HepG2 (cell line): Measurements from ENCODE around the gene ERLIN1. TPM values are rescaled to one million over a fixed set of nuclear protein-coding genes. Genes with fewer than 3 reads are reported as not detected.
A peak's percentile ranks its signal among the peaks of the same experiment; 100 is the strongest.

ENCODE experiments used
- FOXA1 ChIP-seq, 2 experiments: fragments of 450-650 bp in 1 of 2; sonication (generic) in 1 of 2; formaldehyde crosslinking in 1 of 2; IDR thresholded peaks; 2 replicates each; pipeline versions ENCODE4 v1.4.0 to v1.6.1; 2016 to 2020; ENCODE audit warnings: missing genetic modification reagents in 1 of 2
- FOXA3 ChIP-seq: IDR thresholded peaks from 2 replicates; pipeline ENCODE4 v1.6.1; 2016; ENCODE audit warnings: missing genetic modification reagents, missing compliant biosample characterization
- GABPA ChIP-seq, 2 experiments: IDR thresholded peaks; 2 replicates each; pipeline ENCODE4 v1.6.1; 2011 to 2016; ENCODE audit warnings: low read depth in 2 of 2, low read length in 1 of 2, missing biosample characterization in 1 of 2, missing genetic modification characterization in 1 of 2
- GATAD1 ChIP-seq: IDR thresholded peaks from 2 replicates; pipeline ENCODE4 v1.6.1; 2016; ENCODE audit warnings: missing genetic modification reagents, missing compliant biosample characterization
- GPBP1L1 ChIP-seq: sonication (generic); formaldehyde crosslinking; IDR thresholded peaks from 2 replicates; pipeline ENCODE4 v1.5.0; 2020; ENCODE audit warnings: mild to moderate bottlenecking, missing genetic modification reagents
- LRRFIP1 ChIP-seq: sonication (generic); formaldehyde crosslinking; conservative IDR thresholded peaks from 2 replicates; pipeline ENCODE4 v1.4.0; 2020; ENCODE audit warnings: missing genetic modification reagents
- NFATC3 ChIP-seq: sonication (generic); formaldehyde crosslinking; IDR thresholded peaks from 2 replicates; pipeline ENCODE4 v1.5.1; 2020; ENCODE audit warnings: mild to moderate bottlenecking, missing genetic modification reagents
- ZNF136 ChIP-seq: sonication (generic); formaldehyde crosslinking; IDR thresholded peaks from 2 replicates; pipeline ENCODE4 v1.8.1; 2022; ENCODE audit warnings: low read depth, mild to moderate bottlenecking, moderate library complexity, missing genetic modification reagents
- ZNF318 ChIP-seq: sonication (generic); formaldehyde crosslinking; IDR thresholded peaks from 2 replicates; pipeline ENCODE4 v1.4.0; 2020; ENCODE audit warnings: mild to moderate bottlenecking, missing genetic modification reagents
- ZNF510 ChIP-seq: sonication (generic); formaldehyde crosslinking; IDR thresholded peaks from 2 replicates; pipeline ENCODE4 v1.4.0; 2020; ENCODE audit warnings: low read depth, mild to moderate bottlenecking, missing genetic modification reagents
- ZNF556 ChIP-seq: sonication (generic); formaldehyde crosslinking; IDR thresholded peaks from 2 replicates; pipeline ENCODE4 v1.4.0; 2020; ENCODE audit warnings: mild to moderate bottlenecking, missing genetic modification reagents, borderline replicate concordance
- ZNF589 ChIP-seq: sonication (generic); formaldehyde crosslinking; conservative IDR thresholded peaks from 2 replicates; pipeline ENCODE4 v1.8.0; 2022; ENCODE audit warnings: mild to moderate bottlenecking, moderate library complexity, missing genetic modification reagents
- polyA plus RNA-seq, 8 experiments: library from polyadenylated mRNA; depleted of rRNA in 3 of 8; stranded (reverse) in 7 of 8; unstranded in 1 of 8; fragments of >200 nt; fragmentation: Illumina TruSeq in 4 of 8; extraction: Trizol in 4 of 8; gene quantifications; 2 replicates each; pipeline versions ENCODE4 v1.2.1 to v1.2.3, GENCODE V29; 2011 to 2016; ENCODE audit warnings: low read depth in 4 of 8, missing spikeins in 1 of 8, mixed read lengths in 1 of 8; ENCODE audit not compliant: insufficient read depth in 1 of 8
- total RNA-seq, 5 experiments: library from RNA; depleted of rRNA; stranded (reverse); fragments of >200 nt; fragmentation: Illumina TruSeq; extraction: Trizol; gene quantifications; 2 replicates each; pipeline ENCODE4 v1.2.3, GENCODE V29; 2016; ENCODE audit warnings: low read depth in 1 of 5
- TF ChIP-seq, protein P1 (sequence below): IDR thresholded peaks from 2 replicates; pipeline ENCODE4 v1.6.1; 2016; ENCODE audit warnings: control low read depth

ERLIN1 gene
- total and polyA plus RNA-seq, 2 of the 13 experiments (the other 11 are each of a cell fraction or from before 2014, with no cell fraction given): 56.8 to 69.3 TPM

GRCh38 chr10:100183481-100183880 is 2.3 kb downstream of the ERLIN1 start (continued):
- TF ChIP-seq, protein P1, sequence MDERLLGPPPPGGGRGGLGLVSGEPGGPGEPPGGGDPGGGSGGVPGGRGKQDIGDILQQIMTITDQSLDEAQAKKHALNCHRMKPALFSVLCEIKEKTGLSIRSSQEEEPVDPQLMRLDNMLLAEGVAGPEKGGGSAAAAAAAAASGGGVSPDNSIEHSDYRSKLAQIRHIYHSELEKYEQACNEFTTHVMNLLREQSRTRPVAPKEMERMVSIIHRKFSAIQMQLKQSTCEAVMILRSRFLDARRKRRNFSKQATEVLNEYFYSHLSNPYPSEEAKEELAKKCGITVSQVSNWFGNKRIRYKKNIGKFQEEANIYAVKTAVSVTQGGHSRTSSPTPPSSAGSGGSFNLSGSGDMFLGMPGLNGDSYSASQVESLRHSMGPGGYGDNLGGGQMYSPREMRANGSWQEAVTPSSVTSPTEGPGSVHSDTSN (CRISPR knock-in tag): no peak
- no peak for TF ChIP-seq GABPA (IDR thresholded peaks at IDR 0.05; ENCODE audit: low read depth, low read length)
- TF ChIP-seq GABPA (CRISPR knock-in tag; IDR thresholded peaks at IDR 0.05; ENCODE audit: low read depth): no peak
- no peak for TF ChIP-seq ZNF589 (CRISPR knock-in tag)
- TF ChIP-seq ZNF510 (CRISPR knock-in tag): no peak
- TF ChIP-seq LRRFIP1 (CRISPR knock-in tag): no peak
- TF ChIP-seq FOXA1 (IDR thresholded peaks at IDR 0.05): no peak
- peak; percentile 91 for TF ChIP-seq FOXA1 (CRISPR knock-in tag; IDR thresholded peaks at IDR 0.05)
- no peak for TF ChIP-seq ZNF556 (CRISPR knock-in tag)
- TF ChIP-seq ZNF136: no peak
- no peak for TF ChIP-seq ZNF318
- TF ChIP-seq FOXA3 (CRISPR knock-in tag): peak; percentile 91
- no peak for TF ChIP-seq GPBP1L1 (CRISPR knock-in tag)
- TF ChIP-seq GATAD1 (CRISPR knock-in tag): peak; percentile 57; the same call in 1 of the 2 replicates
- no peak for TF ChIP-seq NFATC3 (CRISPR knock-in tag)
